ENCODE data around the gene GMCL2. TPM values are rescaled to one million over a fixed set of nuclear protein-coding genes. Genes with fewer than 3 reads are reported as not detected.

The GMCL2 gene
- total and polyA plus RNA-seq, 9 of the 15 experiments (the other 6 are each of a cell fraction or from before 2014, with no cell fraction given), result 0.04 TPM; not detected in 8

GRCh38 chr5:178232124-178232919 lies 45.2 kb upstream of the GMCL2 start, which contains the start of gene PHYKPL (continued):
- TF ChIP-seq MNT (conservative IDR thresholded peaks at IDR 0.05), result peak; percentile 9 to 36; a peak in 1 of 4 replicates
- TF ChIP-seq ZNF354B (CRISPR knock-in tag; IDR thresholded peaks at IDR 0.05), result no peak
- TF ChIP-seq, protein P1, sequence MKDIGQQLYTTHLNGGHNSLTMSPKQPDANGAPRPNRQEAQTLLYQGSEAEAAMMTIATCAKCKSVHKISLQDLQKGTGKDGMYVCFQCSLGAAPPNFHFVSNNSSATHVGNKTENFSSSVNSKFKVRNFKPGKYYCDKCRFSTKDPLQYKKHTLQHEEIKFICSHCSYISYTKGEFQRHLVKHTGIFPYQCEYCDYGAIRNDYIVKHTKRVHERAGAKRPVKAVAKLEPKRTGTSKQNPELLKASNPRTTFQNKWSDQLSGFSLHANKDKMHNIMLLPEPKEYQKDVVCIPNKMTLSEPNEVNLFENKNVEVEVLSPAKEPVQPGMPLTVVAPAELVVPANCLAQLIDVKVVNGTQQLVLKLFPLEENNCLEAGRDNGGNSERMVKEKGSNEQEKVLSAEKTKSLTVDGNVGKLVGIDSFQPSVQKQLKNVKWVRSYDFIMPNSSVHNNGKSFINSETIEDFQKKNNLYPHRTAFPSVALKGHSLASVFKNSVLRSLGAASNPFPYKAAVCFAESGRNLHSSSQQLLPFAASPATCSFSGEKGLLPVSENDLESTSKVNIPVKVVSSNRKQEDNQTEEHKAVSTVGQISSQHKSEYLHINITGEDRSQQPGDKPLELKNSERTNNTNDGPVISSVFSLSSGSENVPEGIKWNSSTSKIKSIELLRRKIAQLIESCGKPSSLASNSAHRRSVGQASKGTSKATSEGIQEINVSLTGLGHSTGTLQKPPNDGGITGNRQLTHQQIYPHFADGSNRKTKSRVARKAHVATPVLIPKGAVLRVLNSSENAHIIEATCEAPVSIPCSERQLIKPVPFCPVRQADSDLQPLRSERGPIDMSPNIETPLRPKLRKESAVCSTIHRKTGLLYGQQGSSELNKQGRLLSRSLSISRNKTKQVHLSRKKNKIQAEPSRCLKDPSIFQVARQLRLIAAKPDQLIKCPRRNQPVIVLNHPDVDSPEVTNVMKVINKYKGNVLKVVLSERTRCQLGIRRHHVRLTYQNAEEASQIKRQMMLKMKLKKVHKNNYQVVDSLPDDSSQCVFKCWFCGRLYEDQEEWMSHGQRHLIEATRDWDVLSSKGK (CRISPR knock-in tag; IDR thresholded peaks at IDR 0.05), result no peak
- TF ChIP-seq GABPA (tag; conservative IDR thresholded peaks at IDR 0.05; ENCODE audit: low read depth), result peak; percentile 79
- no peak for TF ChIP-seq ZNF384 (IDR thresholded peaks at IDR 0.05; ENCODE audit: low read depth, low read length)
- TF ChIP-seq, protein P2, sequence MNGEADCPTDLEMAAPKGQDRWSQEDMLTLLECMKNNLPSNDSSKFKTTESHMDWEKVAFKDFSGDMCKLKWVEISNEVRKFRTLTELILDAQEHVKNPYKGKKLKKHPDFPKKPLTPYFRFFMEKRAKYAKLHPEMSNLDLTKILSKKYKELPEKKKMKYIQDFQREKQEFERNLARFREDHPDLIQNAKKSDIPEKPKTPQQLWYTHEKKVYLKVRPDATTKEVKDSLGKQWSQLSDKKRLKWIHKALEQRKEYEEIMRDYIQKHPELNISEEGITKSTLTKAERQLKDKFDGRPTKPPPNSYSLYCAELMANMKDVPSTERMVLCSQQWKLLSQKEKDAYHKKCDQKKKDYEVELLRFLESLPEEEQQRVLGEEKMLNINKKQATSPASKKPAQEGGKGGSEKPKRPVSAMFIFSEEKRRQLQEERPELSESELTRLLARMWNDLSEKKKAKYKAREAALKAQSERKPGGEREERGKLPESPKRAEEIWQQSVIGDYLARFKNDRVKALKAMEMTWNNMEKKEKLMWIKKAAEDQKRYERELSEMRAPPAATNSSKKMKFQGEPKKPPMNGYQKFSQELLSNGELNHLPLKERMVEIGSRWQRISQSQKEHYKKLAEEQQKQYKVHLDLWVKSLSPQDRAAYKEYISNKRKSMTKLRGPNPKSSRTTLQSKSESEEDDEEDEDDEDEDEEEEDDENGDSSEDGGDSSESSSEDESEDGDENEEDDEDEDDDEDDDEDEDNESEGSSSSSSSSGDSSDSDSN (IDR thresholded peaks at IDR 0.05; ENCODE audit: borderline replicate concordance in 1 of 2, low read depth in 2 of 2, low read length in 2 of 2), result peak in 1 of 2 experiments; percentile 84; a peak in 2 of 4 replicates
- TF ChIP-seq MYNN (IDR thresholded peaks at IDR 0.05), result no peak
- TF ChIP-seq MYNN (CRISPR knock-in tag; IDR thresholded peaks at IDR 0.05), result no peak
- TF ChIP-seq CHD1 (IDR thresholded peaks at IDR 0.05; ENCODE audit: low read length), result no peak
- TF ChIP-seq SETDB1 (IDR thresholded peaks at IDR 0.05; ENCODE audit: low read length), result no peak
- no peak for TF ChIP-seq LARP7 (IDR thresholded peaks at IDR 0.05)
- no peak for TF ChIP-seq CHCHD3 (CRISPR knock-in tag; IDR thresholded peaks at IDR 0.05)
- TF ChIP-seq NR2F6 (CRISPR knock-in tag; IDR thresholded peaks at IDR 0.05), result no peak
- TF ChIP-seq, protein P3, sequence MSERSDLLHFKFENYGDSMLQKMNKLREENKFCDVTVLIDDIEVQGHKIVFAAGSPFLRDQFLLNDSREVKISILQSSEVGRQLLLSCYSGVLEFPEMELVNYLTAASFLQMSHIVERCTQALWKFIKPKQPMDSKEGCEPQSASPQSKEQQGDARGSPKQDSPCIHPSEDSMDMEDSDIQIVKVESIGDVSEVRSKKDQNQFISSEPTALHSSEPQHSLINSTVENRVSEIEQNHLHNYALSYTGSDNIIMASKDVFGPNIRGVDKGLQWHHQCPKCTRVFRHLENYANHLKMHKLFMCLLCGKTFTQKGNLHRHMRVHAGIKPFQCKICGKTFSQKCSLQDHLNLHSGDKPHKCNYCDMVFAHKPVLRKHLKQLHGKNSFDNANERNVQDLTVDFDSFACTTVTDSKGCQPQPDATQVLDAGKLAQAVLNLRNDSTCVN (CRISPR knock-in tag; IDR thresholded peaks at IDR 0.05), result no peak
- TF ChIP-seq XRCC3 (IDR thresholded peaks at IDR 0.05), result no peak
- TF ChIP-seq FOXA1 (IDR thresholded peaks at IDR 0.05; ENCODE audit: borderline replicate concordance), result no peak
- TF ChIP-seq ZSCAN32 (CRISPR knock-in tag; IDR thresholded peaks at IDR 0.05), result no peak
- TF ChIP-seq FOXM1 (IDR thresholded peaks at IDR 0.05; ENCODE audit: low read depth), result no peak
- TF ChIP-seq FOXM1 (CRISPR knock-in tag; IDR thresholded peaks at IDR 0.05; ENCODE audit: low read depth), result peak; percentile 87
- TF ChIP-seq BACH1 (tag; IDR thresholded peaks at IDR 0.05), result no peak
- TF ChIP-seq ZBTB7A (IDR thresholded peaks at IDR 0.05; ENCODE audit: borderline replicate concordance, control insufficient read depth, low read depth, low read length), result peak; percentile 98

Data from K562 (cell line).